Epithelial cell of esophagus (primary cell): Measurements from ENCODE around the gene GLOD4.

Source experiments
- DNase-seq: peaks from one replicate; pipeline ENCODE4 v3.0.0; 2010; ENCODE audit warnings: low read depth
- H3K4me3 ChIP-seq: 2 replicates; pipeline ENCODE4 v1.5.1; 2011; ENCODE audit warnings: mild to moderate bottlenecking, low read length, control low read depth
- TF ChIP-seq, protein P1 (sequence below): IDR thresholded peaks from 2 replicates; pipeline ENCODE4 v1.5.1; 2011; ENCODE audit warnings: low read depth, mild to moderate bottlenecking, low read length, control low read depth, inconsistent platforms; ENCODE audit not compliant: insufficient read depth; ENCODE audit errors: missing control alignments

Gene GLOD4

DNA sequence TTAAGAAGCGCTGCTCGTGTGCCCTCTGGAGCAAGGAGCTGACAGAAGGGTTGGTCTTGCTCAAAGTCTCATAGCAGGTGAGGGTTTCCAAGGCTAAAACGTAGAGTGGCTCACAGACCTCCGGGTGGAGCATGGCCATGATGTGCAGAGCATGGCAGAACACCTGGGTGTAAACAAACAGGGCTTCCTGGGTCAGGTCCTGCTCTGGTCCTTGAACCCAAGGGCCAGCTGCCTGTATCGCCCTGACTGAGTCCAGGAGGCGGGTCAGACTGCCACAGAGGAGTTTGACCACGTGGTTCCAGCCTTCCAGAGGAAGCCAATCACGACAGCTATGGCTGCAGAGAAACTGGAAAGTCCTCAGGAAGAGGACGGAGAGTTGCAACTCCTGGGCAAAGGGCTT, 37.1 kb downstream of the GLOD4 start:
- H3K4me3 ChIP-seq: no peak overlapping the region
- no peak for DNase-seq
- TF ChIP-seq, protein P1, sequence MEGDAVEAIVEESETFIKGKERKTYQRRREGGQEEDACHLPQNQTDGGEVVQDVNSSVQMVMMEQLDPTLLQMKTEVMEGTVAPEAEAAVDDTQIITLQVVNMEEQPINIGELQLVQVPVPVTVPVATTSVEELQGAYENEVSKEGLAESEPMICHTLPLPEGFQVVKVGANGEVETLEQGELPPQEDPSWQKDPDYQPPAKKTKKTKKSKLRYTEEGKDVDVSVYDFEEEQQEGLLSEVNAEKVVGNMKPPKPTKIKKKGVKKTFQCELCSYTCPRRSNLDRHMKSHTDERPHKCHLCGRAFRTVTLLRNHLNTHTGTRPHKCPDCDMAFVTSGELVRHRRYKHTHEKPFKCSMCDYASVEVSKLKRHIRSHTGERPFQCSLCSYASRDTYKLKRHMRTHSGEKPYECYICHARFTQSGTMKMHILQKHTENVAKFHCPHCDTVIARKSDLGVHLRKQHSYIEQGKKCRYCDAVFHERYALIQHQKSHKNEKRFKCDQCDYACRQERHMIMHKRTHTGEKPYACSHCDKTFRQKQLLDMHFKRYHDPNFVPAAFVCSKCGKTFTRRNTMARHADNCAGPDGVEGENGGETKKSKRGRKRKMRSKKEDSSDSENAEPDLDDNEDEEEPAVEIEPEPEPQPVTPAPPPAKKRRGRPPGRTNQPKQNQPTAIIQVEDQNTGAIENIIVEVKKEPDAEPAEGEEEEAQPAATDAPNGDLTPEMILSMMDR: no peak

DNA sequence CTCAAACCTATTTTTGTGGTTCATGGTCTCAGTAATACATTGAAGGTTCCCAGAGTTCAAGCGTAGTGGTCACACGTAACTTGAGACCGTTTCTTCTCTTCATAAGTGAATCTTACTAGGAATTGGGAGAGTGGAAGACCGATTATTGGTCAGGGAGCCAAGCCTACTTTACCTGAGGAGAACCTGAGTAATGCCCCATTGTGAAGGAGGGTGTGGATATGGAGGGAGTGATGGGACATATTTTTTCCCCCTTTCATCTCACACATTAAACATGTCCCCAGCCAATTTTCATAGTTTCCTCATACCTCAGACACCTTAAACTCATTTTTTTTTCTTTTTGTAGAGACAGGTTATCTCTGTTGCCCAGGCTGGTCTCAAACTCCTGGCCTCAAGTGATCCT, 38.9 kb downstream of the GLOD4 start:
- DNase-seq: no peak
- H3K4me3 ChIP-seq: no peak overlapping the region
- TF ChIP-seq, protein P1: no peak

DNA sequence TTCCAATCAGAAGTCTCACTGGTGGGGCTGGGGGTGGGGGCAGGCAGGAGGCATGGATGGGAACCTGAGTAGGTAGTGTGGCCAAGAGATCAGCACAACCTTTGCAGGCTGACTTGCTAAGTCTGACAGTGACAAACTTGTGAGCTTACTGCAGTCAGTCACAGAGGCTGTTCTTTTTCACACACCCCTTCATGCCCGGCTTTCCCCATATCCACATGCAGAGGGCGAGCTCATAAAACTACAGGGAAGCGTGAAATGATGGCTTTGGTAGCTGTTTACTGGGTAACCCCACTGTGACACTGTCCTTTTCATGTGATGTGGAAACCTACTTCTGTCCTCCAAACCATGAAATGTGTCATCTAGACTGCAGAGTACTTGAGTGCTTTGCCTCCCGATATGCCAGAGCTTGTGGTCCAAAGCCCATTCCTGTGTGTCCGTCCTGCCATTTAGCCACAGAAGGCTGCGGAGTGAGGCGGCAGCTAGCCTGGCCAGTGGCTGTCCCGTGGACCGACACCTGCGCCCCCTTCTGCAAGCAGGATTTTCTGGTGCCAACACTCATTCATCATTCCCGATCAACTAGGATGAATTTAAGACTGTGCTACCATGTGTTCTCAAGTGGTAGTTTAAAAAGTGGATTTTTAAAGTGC, 39.8 kb downstream of the GLOD4 start:
- TF ChIP-seq, protein P1: no peak
- no peak overlapping the region for H3K4me3 ChIP-seq
- no peak for DNase-seq

DNA sequence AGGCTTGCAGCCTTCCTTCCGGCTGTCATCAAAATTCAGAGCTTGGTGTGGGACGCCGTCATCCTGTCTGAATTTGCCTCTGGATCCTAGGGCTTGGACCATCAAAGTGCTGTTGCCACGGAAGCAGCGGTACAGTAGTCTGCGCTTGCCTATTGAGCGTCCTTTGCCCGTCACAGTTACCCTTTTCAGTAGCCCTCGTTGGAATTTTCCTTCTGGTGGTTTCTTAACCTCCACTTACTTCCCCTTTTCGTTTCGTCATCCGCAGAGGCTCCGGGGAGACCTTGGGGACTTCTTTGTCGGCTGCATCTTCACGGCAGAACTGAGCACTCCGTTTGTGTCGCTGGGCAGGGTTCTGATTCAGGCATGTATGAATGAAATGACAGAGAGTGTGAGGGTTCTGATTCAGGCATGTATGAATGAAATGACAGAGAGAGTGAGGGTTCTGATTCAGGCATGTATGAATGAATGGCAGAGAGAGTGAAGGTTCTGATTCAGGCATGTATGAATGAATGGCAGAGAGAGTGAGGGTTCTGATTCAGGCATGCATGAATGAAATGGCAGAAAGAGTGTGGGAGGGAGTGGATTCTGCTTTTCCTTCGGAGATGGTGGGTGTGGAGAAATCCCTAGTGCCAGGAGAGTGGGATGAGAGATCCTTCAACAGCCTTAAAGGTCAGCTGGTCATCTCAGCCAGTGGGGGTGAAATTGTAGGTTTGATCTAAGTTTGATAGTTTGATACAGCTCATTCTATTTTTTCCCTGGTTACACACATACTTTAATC, 41.7 kb downstream of the GLOD4 start:
- DNase-seq: no peak
- no peak overlapping the region for H3K4me3 ChIP-seq
- TF ChIP-seq, protein P1: no peak

DNA sequence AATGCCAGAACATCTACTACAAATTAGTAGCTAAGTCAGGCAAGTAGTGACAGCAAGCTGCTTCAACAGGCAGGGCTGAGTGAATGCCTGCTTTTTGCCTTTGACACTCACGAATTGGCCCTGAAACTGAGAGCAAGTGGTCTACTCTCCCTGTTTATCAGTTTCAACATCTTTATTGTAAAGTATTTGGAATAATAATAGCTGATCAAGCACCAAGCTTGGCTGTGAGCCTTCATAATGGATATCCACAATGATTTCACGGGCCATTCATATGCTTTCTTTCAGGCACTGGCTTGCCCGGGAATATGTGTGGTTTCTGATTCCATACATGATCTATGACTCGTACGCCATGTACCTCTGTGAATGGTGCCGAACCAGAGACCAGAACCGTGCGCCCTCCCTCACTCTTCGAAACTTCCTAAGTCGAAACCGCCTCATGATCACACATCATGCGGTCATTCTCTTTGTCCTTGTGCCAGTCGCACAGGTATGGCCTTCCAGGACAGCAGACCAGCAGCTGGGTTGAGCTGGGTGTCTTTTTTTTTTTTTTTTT, 44.4 kb downstream of the GLOD4 start:
- no peak overlapping the region for H3K4me3 ChIP-seq
- TF ChIP-seq, protein P1: no peak

DNA sequence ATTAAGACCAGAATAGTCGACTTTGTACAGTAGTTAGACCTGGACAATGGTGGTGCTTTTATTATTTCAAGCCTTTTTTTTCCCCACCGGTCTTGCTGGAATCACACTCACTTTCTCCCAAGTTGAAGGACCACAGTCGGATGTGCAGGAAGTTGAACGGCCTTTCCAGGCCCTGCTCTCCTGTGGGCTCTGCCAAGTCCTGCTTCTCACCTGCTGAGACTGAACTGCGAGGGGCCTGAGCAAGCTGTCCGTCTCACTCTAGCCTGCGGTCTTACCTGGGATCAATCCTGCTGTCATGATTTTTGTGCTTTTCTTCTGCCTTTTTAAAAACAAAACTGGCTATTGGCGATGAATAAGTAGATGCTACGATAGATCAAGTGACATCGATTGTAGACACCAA, 48.3 kb downstream of the GLOD4 start:
- TF ChIP-seq, protein P1: no peak
- peak overlapping the region; percentile 64 for H3K4me3 ChIP-seq

More for the DNA sequence above, 44.4 kb downstream of the GLOD4 start:
- DNase-seq: peak; percentile 66

More for the DNA sequence above, 48.3 kb downstream of the GLOD4 start:
- no peak for DNase-seq
